Endothelial cell (in vitro differentiated cells): ENCODE results near the gene CHRNA10. TPM values are rescaled to one million over a fixed set of nuclear protein-coding genes. Genes with fewer than 3 reads are reported as not detected.
"Not testable (repeated sequence)": the region's sequence is repeated elsewhere in the genome, so short reads cannot be mapped to it uniquely, and the experiment has no call there.

ENCODE experiments used
- DNase-seq: peaks from one replicate; pipeline ENCODE4 v3.0.0; 2021; ENCODE audit warnings: low spot score
- H3K27ac Mint-ChIP-seq: one replicate; pipeline ENCODE4 v1.8.0; 2021; ENCODE audit warnings: mixed read lengths, inconsistent platforms; ENCODE audit not compliant: unreplicated experiment
- H3K27me3 Mint-ChIP-seq: one replicate; pipeline ENCODE4 v1.8.0; 2021; ENCODE audit warnings: mild to moderate bottlenecking, moderate library complexity, mixed read lengths, inconsistent platforms; ENCODE audit not compliant: unreplicated experiment
- H3K36me3 Mint-ChIP-seq: one replicate; pipeline ENCODE4 v1.8.0; 2021; ENCODE audit warnings: mild to moderate bottlenecking, low read depth, mixed read lengths, inconsistent platforms; ENCODE audit not compliant: unreplicated experiment
- H3K4me1 Mint-ChIP-seq: one replicate; pipeline ENCODE4 v1.8.0; 2021; ENCODE audit warnings: mild to moderate bottlenecking, mixed read lengths, inconsistent platforms; ENCODE audit not compliant: unreplicated experiment
- H3K4me3 Mint-ChIP-seq: one replicate; pipeline ENCODE4 v1.8.0; 2021; ENCODE audit warnings: mild to moderate bottlenecking, mixed read lengths, inconsistent platforms; ENCODE audit not compliant: unreplicated experiment
- H3K9me3 Mint-ChIP-seq: one replicate; pipeline ENCODE4 v1.8.0; 2021; ENCODE audit warnings: mixed read lengths, inconsistent platforms; ENCODE audit not compliant: unreplicated experiment
- total RNA-seq: library from RNA; stranded (reverse); fragmentation: NEBNext Ultra II Directional; extraction: Animal tissue kit (Norgen Biotek cat#: 25700); gene quantifications from one replicate; pipeline ENCODE4 v1.2.1, GENCODE V29; 2021; ENCODE audit not compliant: unreplicated experiment
- TF ChIP-seq, protein P1 (sequence below): fragments of 200-600 bp; sonication (generic); IDR thresholded peaks from one replicate; pipeline ENCODE4 v1.5.0; 2021; ENCODE audit warnings: antibody characterized with exemption; ENCODE audit not compliant: unreplicated experiment

Gene CHRNA10
- total RNA-seq, 1 donor from 2014 or later = 0.72 TPM

GRCh38 chr11:3655547-3655946 lies 15.6 kb downstream of the CHRNA10 start:
- Mint-ChIP-seq H3K4me1 (peaks cover 4% of the 10 kb centered on the region), H3K9me3 (no peaks in the 10 kb centered on the region), H3K27me3 (peaks cover 2% of the 10 kb centered on the region), H3K27ac (no peak overlapping the region), H3K4me3 (no peak overlapping the region), H3K36me3 (peaks cover 5% of the 10 kb centered on the region)
- no peak for DNase-seq
- TF ChIP-seq, protein P1, sequence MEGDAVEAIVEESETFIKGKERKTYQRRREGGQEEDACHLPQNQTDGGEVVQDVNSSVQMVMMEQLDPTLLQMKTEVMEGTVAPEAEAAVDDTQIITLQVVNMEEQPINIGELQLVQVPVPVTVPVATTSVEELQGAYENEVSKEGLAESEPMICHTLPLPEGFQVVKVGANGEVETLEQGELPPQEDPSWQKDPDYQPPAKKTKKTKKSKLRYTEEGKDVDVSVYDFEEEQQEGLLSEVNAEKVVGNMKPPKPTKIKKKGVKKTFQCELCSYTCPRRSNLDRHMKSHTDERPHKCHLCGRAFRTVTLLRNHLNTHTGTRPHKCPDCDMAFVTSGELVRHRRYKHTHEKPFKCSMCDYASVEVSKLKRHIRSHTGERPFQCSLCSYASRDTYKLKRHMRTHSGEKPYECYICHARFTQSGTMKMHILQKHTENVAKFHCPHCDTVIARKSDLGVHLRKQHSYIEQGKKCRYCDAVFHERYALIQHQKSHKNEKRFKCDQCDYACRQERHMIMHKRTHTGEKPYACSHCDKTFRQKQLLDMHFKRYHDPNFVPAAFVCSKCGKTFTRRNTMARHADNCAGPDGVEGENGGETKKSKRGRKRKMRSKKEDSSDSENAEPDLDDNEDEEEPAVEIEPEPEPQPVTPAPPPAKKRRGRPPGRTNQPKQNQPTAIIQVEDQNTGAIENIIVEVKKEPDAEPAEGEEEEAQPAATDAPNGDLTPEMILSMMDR = no peak

DNA sequence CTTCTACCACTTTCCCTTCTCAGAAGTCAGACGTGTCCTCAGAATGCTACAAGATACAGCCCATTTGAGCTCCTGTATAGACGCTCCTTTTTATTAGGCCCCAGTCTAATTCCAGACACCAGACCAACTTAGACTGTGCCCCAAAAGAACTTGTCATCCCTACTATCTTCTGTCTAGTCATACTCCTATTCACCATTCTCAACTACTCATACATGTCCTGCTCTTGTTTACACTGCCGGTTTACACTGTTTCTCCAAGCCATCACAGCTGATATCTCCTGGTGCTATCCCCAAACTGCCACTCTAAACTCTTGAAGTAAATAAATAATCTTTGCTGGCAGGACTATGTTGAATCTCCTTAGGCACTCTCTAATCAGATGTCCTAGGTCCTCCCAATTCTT lies 18.7 kb downstream of the CHRNA10 start:
- not testable (repeated sequence) for H3K4me3 Mint-ChIP-seq, H3K27ac Mint-ChIP-seq, H3K36me3 Mint-ChIP-seq, DNase-seq, H3K9me3 Mint-ChIP-seq, H3K4me1 Mint-ChIP-seq, H3K27me3 Mint-ChIP-seq

- H3K9me3 Mint-ChIP-seq, DNase-seq, H3K27ac Mint-ChIP-seq, H3K4me1 Mint-ChIP-seq, H3K27me3 Mint-ChIP-seq: not testable (repeated sequence)
- H3K36me3 Mint-ChIP-seq = peaks cover 11% of the 10 kb centered on the region
- peak overlapping the region; percentile 26 for H3K4me3 Mint-ChIP-seq
These were observed 21.8 kb downstream of the CHRNA10 start for GRCh38 chr11:3649374-3649773.

- H3K36me3 Mint-ChIP-seq = peaks cover 13% of the 10 kb centered on the region
These were observed 22.3 kb downstream of the CHRNA10 start for GRCh38 chr11:3648843-3649242.

DNA sequence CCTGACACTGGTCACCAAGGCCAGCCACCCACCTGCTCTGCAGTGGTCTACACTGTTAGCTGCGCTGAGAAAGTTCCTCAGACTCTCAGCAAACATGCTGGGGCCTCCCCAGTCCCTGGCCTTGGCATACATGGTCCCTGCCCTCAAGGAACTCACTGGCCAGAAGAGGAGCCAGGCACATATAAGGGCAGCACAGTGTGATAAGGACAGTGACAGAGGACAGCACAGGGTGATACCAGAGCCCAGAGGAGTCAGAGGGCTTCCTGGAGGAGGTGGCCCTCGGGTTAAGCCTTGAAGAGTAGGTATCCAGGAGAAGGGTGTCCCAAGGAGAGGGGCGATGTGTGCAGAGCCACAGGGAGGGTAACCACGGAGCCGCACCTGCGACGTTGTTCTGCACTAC lies 25.6 kb downstream of the CHRNA10 start:
- Mint-ChIP-seq H3K27ac (no peak overlapping the region), H3K9me3 (no peaks in the 10 kb centered on the region), H3K36me3 (peaks cover 13% of the 10 kb centered on the region), H3K27me3 (peaks cover 10% of the 10 kb centered on the region), H3K4me1 (peaks cover 9% of the 10 kb centered on the region), H3K4me3 (no peak overlapping the region)
- no peak for DNase-seq
- TF ChIP-seq, protein P1 = no peak

More at GRCh38 chr11:3648843-3649242, 22.3 kb downstream of the CHRNA10 start:
- H3K9me3 Mint-ChIP-seq, H3K27me3 Mint-ChIP-seq, H3K4me3 Mint-ChIP-seq, DNase-seq, H3K4me1 Mint-ChIP-seq, H3K27ac Mint-ChIP-seq: not testable (repeated sequence)

GRCh38 chr11:3644817-3645235 lies 26.4 kb downstream of the CHRNA10 start, which contains the start of gene ART1:
Gene ART1, plus strand, starts transcription at chr11:3645128. Its CDS starts 14,086 bp downstream, at chr11:3659214.
- H3K27ac Mint-ChIP-seq = peak within 1 kb of the TSS; percentile 20

DNA sequence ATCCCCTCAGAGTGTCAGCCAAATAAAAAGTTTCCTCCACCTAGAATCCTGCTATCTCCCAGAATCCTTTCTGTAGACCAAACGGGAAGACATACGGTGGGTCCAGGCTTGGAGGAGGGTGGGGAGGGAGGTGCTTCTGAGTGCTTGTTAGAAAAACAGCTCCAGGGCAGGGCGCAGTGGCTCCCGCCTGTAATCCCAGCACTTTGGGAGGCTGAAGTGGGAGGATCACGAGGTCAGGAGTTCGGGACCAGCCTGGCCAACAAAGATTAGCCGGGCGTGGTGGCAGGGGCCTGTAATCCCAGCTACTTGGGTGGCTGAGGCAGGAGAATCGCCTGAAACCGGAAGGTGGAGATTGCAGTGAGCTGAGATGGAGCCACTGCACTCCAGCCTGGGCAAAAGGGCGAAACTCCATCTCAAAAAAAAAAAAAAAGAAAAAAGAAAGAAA lies 28.1 kb downstream of the CHRNA10 start:
- Mint-ChIP-seq H3K4me3 (peak overlapping the region; percentile 88), H3K36me3 (peaks cover 17% of the 10 kb centered on the region), H3K27me3 (peaks cover 12% of the 10 kb centered on the region), H3K4me1 (peaks cover 20% of the 10 kb centered on the region)
- not testable (repeated sequence) for DNase-seq, H3K9me3 Mint-ChIP-seq, H3K27ac Mint-ChIP-seq

More at GRCh38 chr11:3644817-3645235, 26.4 kb downstream of the CHRNA10 start, which contains the start of gene ART1:
- H3K4me3 Mint-ChIP-seq = peak within 1 kb of the TSS; percentile 37
- H3K36me3 Mint-ChIP-seq = peaks cover 13% of the 10 kb centered on the region
- H3K4me1 Mint-ChIP-seq = peaks cover 9% of the 10 kb centered on the region
- H3K9me3 Mint-ChIP-seq = no peaks in the 10 kb centered on the region
- TF ChIP-seq, protein P1 = no peak
- H3K27me3 Mint-ChIP-seq = peaks cover 10% of the 10 kb centered on the region
- DNase-seq = no peak
